SW 1271 (cell line): ENCODE results near the gene OBSL1.

Experiments used
- DNase-seq, 2 experiments: peaks; one replicate each; lab custom pipeline; 2025; lab: John Stamatoyannopoulos, UW

The OBSL1 gene

GRCh38 chr2:219548990-219549389, 22.3 kb downstream of the OBSL1 start:
- no peak for DNase-seq

GRCh38 chr2:219547621-219548020, 23.7 kb downstream of the OBSL1 start:
- no peak for DNase-seq

- no peak for DNase-seq
Measured at GRCh38 chr2:219545943-219546352, 25.4 kb downstream of the OBSL1 start.

- DNase-seq: no peak
Measured at GRCh38 chr2:219545295-219545942, 25.9 kb downstream of the OBSL1 start.

- DNase-seq: no peak
Measured at GRCh38 chr2:219544567-219544966, 26.8 kb downstream of the OBSL1 start.

- peak; percentile 88 to 92 for DNase-seq
Measured at GRCh38 chr2:219543596-219544358, 27.6 kb downstream of the OBSL1 start, which contains the start of the genes CHPF and TMEM198. Gene CHPF, minus strand, starts transcription at chr2:219543809. Its CDS starts 271 bp downstream, at chr2:219543538. Gene TMEM198, plus strand, starts transcription at chr2:219544028. Its CDS starts 700 bp downstream, at chr2:219544728.

- peak in 1 of 2 experiments; percentile 57 for DNase-seq
Measured at GRCh38 chr2:219542931-219543595, 28.3 kb downstream of the OBSL1 start.

GRCh38 chr2:219541611-219542180, 29.6 kb downstream of the OBSL1 start:
- peak in 1 of 2 experiments; percentile 70 for DNase-seq

- no peak for DNase-seq
Measured at GRCh38 chr2:219540784-219541504, 30.4 kb downstream of the OBSL1 start.

- DNase-seq: no peak
Measured at GRCh38 chr2:219539926-219540678, 31.2 kb downstream of the OBSL1 start.

GRCh38 chr2:219538956-219539788, 32.2 kb downstream of the OBSL1 start:
- no peak for DNase-seq

- DNase-seq: no peak
Measured at GRCh38 chr2:219538504-219538951, 32.8 kb downstream of the OBSL1 start.

- DNase-seq: no peak
Measured at GRCh38 chr2:219537657-219538488, 33.5 kb downstream of the OBSL1 start.

GRCh38 chr2:219536967-219537366, 34.4 kb downstream of the OBSL1 start:
- no peak for DNase-seq

- no peak for DNase-seq
Measured at GRCh38 chr2:219536425-219536824, 34.9 kb downstream of the OBSL1 start.

- no peak for DNase-seq
Measured at GRCh38 chr2:219533930-219534661, 37.2 kb downstream of the OBSL1 start.

GRCh38 chr2:219532378-219532649, 39.0 kb downstream of the OBSL1 start:
- no peak for DNase-seq

GRCh38 chr2:219531639-219532377, 39.5 kb downstream of the OBSL1 start:
- DNase-seq: no peak
